Psoas muscle (tissue), 8 donors: ENCODE results near the gene MMUT. TPM values are rescaled to one million over a fixed set of nuclear protein-coding genes. Genes with fewer than 3 reads are reported as not detected.

ENCODE experiments used
- ATAC-seq, 4 donors: fragments of 200-7000 bp; cut with Tn5 transposase; one replicate each; pipeline ENCODE4 v1.9.1; 2020; ENCODE audit warnings: moderate library complexity in 3 of 4, mild to moderate bottlenecking in 2 of 4
- DNase-seq, 2 donors: peaks; one replicate each; pipeline ENCODE4 v3.0.0-alpha.2; 2020
- H3K27ac ChIP-seq: fragments of 200-600 bp; one replicate; pipeline ENCODE4 v1.8.0; 2022
- H3K27me3 ChIP-seq, 3 donors: fragments of 200-600 bp in 1 of 3; one replicate each; pipeline versions ENCODE4 v1.6.1 to v1.8.0; 2013 to 2022; ENCODE audit warnings: low read length in 2 of 3, mild to moderate bottlenecking in 2 of 3, moderate library complexity in 1 of 3; ENCODE audit not compliant: insufficient read depth in 3 of 3
- H3K36me3 ChIP-seq, 2 donors: fragments of 200-600 bp in 1 of 2; one replicate each; pipeline versions ENCODE4 v1.6.1 to v1.8.0; 2013 to 2022; ENCODE audit warnings: low read depth in 1 of 2, mild to moderate bottlenecking in 1 of 2, moderate library complexity in 1 of 2; ENCODE audit not compliant: insufficient read depth in 1 of 2
- H3K4me1 ChIP-seq: fragments of 200-600 bp; one replicate; pipeline ENCODE4 v1.8.0; 2022
- H3K4me3 ChIP-seq: fragments of 200-600 bp; one replicate; pipeline ENCODE4 v1.8.0; 2022; ENCODE audit warnings: mild to moderate bottlenecking
- H3K9me3 ChIP-seq: fragments of 200-600 bp; one replicate; pipeline ENCODE4 v1.8.0; 2022
- CTCF ChIP-seq: fragments of 200-600 bp; IDR thresholded peaks from one replicate; pipeline ENCODE4 v1.8.0; 2022; ENCODE audit warnings: antibody characterized with exemption
- WGBS, 3 donors: extraction: QIAGEN DNeasy Blood & Tissue Kit; methylation state at CpG; one replicate each; pipeline versions ENCODE4 v1.1.6 to v1.1.7; 2013; 5-methylcytosine and 5-hydroxymethylcytosine counted together
- intact Hi-C, 2 donors: fragments of 100-400 bp; cut with DNase I; formaldehyde crosslinking; loops; one replicate each; pipeline versions ENCODE4 v1.11.0 to v1.14.2; 2022
- long read RNA-seq, 2 donors: library from polyadenylated mRNA; unstranded; transcript quantifications; one replicate each; pipeline ENCODE4 v2.0.0, GENCODE V29; 2021
- polyA plus RNA-seq, 3 donors: library from polyadenylated mRNA; stranded (reverse); fragments of 200-250 nt; gene quantifications; one replicate each; pipeline ENCODE4 v1.2.3, GENCODE V29; 2013
- total RNA-seq, 4 donors: library from RNA; stranded (reverse); fragmentation: NEBNext Ultra II Directional in 2 of 4; extraction: Animal tissue kit (Norgen Biotek cat#: 25700) in 2 of 4; gene quantifications; one replicate each; pipeline versions ENCODE4 v1.2.1 to v1.2.4, GENCODE V29; 2021 to 2023
- donor health status: healthy with polysubstance abuse.
- donor health status: DM: no; HTN: no; CAD: no; lungs with moderate emphysema.
- donor health status: Bipolar disorder and iron deficiency.
- donor health status: healthy.
- donor health status: DM: yes; HTN: yes; CAD: no.
- donor health status: DM: no; HTN: no; CAD: no.
- donor health status: DM: no; HTN: no; CAD: no.
- donor health status: DM: yes; HTN: yes; CAD: no.

The MMUT gene
- total RNA-seq: 10 to 100 TPM; 22.1 to 24.5 (median 22.2) TPM
- 10 to 100 TPM; 13.1 to 20.4 (median 13.7) TPM for polyA plus RNA-seq
- long read RNA-seq, donor 1, transcript MUT-201 (13 exons, 3,749 nt): major isoform, 38 of 44 reads
- long read RNA-seq, donor 1, partial matches to known transcripts: 0 of 44 reads
- long read RNA-seq, donor 1, other reads (novel, unspliced or antisense): 6 of 44 reads
- long read RNA-seq, donor 2, transcript MUT-201 (13 exons, 3,749 nt): major isoform, 107 of 141 reads
- long read RNA-seq, donor 2, partial matches to known transcripts: 10 of 141 reads
- long read RNA-seq, donor 2, other reads (novel, unspliced or antisense): 24 of 141 reads

GRCh38 chr6:49462927-49463611, at the start of gene MMUT, which contains the start of gene CENPQ:
MMUT (minus strand) TSS chr6:49463253; CDS start chr6:49459466, 3,787 bp downstream.
CENPQ (plus strand) TSS chr6:49463370; CDS start chr6:49470177, 6,807 bp downstream.
- ATAC-seq: peak; percentile 100
- H3K27me3 ChIP-seq: no peaks in the 10 kb centered on the region
- peak within 1 kb of the TSS; percentile 94 for H3K4me3 ChIP-seq
- H3K27ac ChIP-seq: peak within 1 kb of the TSS; percentile 94
- H3K9me3 ChIP-seq: no peaks in the 10 kb centered on the region
- DNase-seq: peak; percentile 90 to 95
- intact Hi-C loops: no loop called here
- TF ChIP-seq CTCF: no peak
- peaks cover 30% of the 10 kb centered on the region for H3K4me1 ChIP-seq
- peaks cover 0 to 13% of the 10 kb centered on the region in 2 donors for H3K36me3 ChIP-seq
- whole genome bisulfite sequencing, 3 donors: 0 to 1% (median 0%) methylated on average over 36 to 37 of the region's 37 CpGs

- WGBS, 3 donors: 66 to 83% (median 73%) methylated on average over 3 of the region's 3 CpGs
These were observed 46.3 kb upstream of the MMUT start for GRCh38 chr6:49509342-49509741.

GRCh38 chr6:49506569-49507111, 43.6 kb upstream of the MMUT start:
- H3K27ac ChIP-seq: no peak overlapping the region
- WGBS, 3 donors: 75 to 86% (median 85%) methylated on average over 5 of the region's 5 CpGs

More at GRCh38 chr6:49509342-49509741, 46.3 kb upstream of the MMUT start:
- Histone ChIP-seq H3K9me3 (no peaks in the 10 kb centered on the region), H3K27ac (no peak overlapping the region), H3K27me3 (peaks cover 0 to 2% (median 0%) of the 10 kb centered on the region in 3 donors), H3K36me3 (no peaks in the 10 kb centered on the region), H3K4me1 (no peaks in the 10 kb centered on the region), H3K4me3 (no peak overlapping the region)
- intact Hi-C loops: no loop called here
- no peak for ATAC-seq
- no peak for DNase-seq
- no peak for TF ChIP-seq CTCF

GRCh38 chr6:49504666-49505065, 41.6 kb upstream of the MMUT start:
- Histone ChIP-seq H3K27ac (no peak overlapping the region), H3K4me3 (no peak overlapping the region), H3K9me3 (no peaks in the 10 kb centered on the region), H3K4me1 (no peaks in the 10 kb centered on the region), H3K27me3 (no peaks in the 10 kb centered on the region), H3K36me3 (no peaks in the 10 kb centered on the region)
- ATAC-seq: no peak
- 65 to 85% (median 79%) methylated on average over 5 of the region's 5 CpGs for whole genome bisulfite sequencing, 3 donors
- intact Hi-C loops: no loop called here
- TF ChIP-seq CTCF: no peak
- DNase-seq: no peak

More at GRCh38 chr6:49506569-49507111, 43.6 kb upstream of the MMUT start:
- Histone ChIP-seq H3K9me3 (no peaks in the 10 kb centered on the region), H3K36me3 (no peaks in the 10 kb centered on the region), H3K4me3 (no peak overlapping the region), H3K27me3 (peaks cover 0 to 2% (median 0%) of the 10 kb centered on the region in 3 donors), H3K4me1 (no peaks in the 10 kb centered on the region)
- no peak for ATAC-seq
- no peak for TF ChIP-seq CTCF
- no peak for DNase-seq
- intact Hi-C loops: no loop called here
